ENCODE results near the gene RAB3GAP1. TPM values are rescaled to one million over a fixed set of nuclear protein-coding genes. Genes with fewer than 3 reads are reported as not detected.

Gene RAB3GAP1
- total and polyA plus RNA-seq, 2 of the 4 experiments (the other 2 are of a cell fraction), result 21.2 to 65.8 TPM

DNA sequence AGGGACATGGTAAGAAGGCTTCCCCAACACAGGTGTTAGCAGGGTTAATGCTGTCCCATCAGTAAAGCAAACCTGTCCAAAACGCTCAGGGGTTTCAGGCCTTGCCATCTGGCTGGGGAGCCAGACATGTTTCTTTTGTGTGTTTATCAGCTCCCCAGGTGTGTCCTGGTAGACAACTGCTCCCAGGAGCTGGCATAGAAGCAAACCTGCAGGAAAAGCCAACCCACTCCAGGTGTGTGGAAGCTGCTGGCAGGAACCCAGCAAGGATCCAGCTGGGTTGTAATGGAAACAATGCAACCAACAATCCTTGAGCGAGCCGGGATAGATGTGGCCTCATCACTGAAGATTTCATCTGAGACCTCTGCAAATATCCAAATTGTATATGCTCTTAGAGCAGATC is 123.1 kb downstream of the RAB3GAP1 start:
- Histone ChIP-seq H3K9me3 (ENCODE audit: control insufficient read depth, insufficient read depth, low read length) (peaks cover 2% of the 10 kb centered on the region; the same call in 1 of the 2 replicates), H3K56ac (ENCODE audit: extremely low read depth, insufficient read depth, low read length) (no peak overlapping the region), H3K79me1 (ENCODE audit: low read depth in 1 of 2, low read length in 2 of 2) (0 out of 4 replicates have a peak, but pooled peaks cover 0 to 4% of the 10 kb centered on the region in 2 experiments), H3K18ac (ENCODE audit: low read depth, low read length) (no peak overlapping the region), H3K4me1 (ENCODE audit: control insufficient read depth, insufficient read depth, low read length) (no peaks in the 10 kb centered on the region), H3K23ac (ENCODE audit: low read depth, low read length) (no peak overlapping the region), H3K9me1 (ENCODE audit: insufficient read depth, low read length) (no peaks in the 10 kb centered on the region; the same call in 1 of the 2 replicates), H4K8ac (ENCODE audit: low read depth in 2 of 2, low read length in 2 of 2) (no peak overlapping the region), H3K4me3 (ENCODE audit: insufficient read depth, low read depth, low read length) (no peak overlapping the region), H2AFZ (replicated peaks; ENCODE audit: low read length, poor library complexity) (no peak overlapping the region), H3K14ac (replicated peaks; ENCODE audit: low read depth, low read length) (no peak overlapping the region), H3K36me3 (ENCODE audit: control insufficient read depth, insufficient read depth, low read length) (peaks cover 20% of the 10 kb centered on the region), H3K27me3 (ENCODE audit: control insufficient read depth, insufficient read depth, low read length) (no peaks in the 10 kb centered on the region), H4K91ac (ENCODE audit: insufficient read depth, low read depth, low read length) (no peak overlapping the region), H3K9ac (ENCODE audit: low read depth, low read length) (no peak overlapping the region), H2BK120ac (ENCODE audit: low read depth, low read length) (no peak overlapping the region), H2BK20ac (ENCODE audit: low read depth, low read length) (no peak overlapping the region), H2BK15ac (ENCODE audit: low read depth, low read length) (no peak overlapping the region), H3K4ac (ENCODE audit: low read depth, low read length) (no peak overlapping the region), H3K4me2 (ENCODE audit: low read depth, low read length) (no peak overlapping the region), H2BK5ac (ENCODE audit: low read depth, low read length, poor library complexity, severe bottlenecking) (no peak overlapping the region), H2AK9ac (replicated peaks; ENCODE audit: low read depth, low read length, poor library complexity) (no peak overlapping the region), H3K27ac (ENCODE audit: insufficient read depth, low read length) (no peak overlapping the region), H4K20me1 (ENCODE audit: insufficient read depth, low read length) (no peaks in the 10 kb centered on the region), H2AK5ac (ENCODE audit: low read depth, low read length) (no peak overlapping the region), H4K5ac (ENCODE audit: low read depth, low read length) (no peak overlapping the region)
- DNase-seq (no peak), ATAC-seq (ENCODE audit: low read depth) (no peak)
- in situ Hi-C loops (cut with MboI; ENCODE audit: low sequenced_read_pairs), result no loop called here
- CTCF ChIA-PET, result no interaction called here
- no TSS peak for BruUV-seq (replicated peaks)
- no peak for TF ChIP-seq MXI1 (IDR thresholded peaks at IDR 0.05; ENCODE audit: borderline replicate concordance, low read depth, low read length)
- no peak for TF ChIP-seq SMC3 (IDR thresholded peaks at IDR 0.05; ENCODE audit: low read depth, low read length)
- TF ChIP-seq NFE2L2 (IDR thresholded peaks at IDR 0.05; ENCODE audit: low read depth, low read length), result no peak
- no peak for TF ChIP-seq RFX5 (IDR thresholded peaks at IDR 0.05; ENCODE audit: low read depth, low read length)
- TF ChIP-seq FOS (IDR thresholded peaks at IDR 0.05; ENCODE audit: low read depth, low read length), result no peak
- TF ChIP-seq, protein P1, sequence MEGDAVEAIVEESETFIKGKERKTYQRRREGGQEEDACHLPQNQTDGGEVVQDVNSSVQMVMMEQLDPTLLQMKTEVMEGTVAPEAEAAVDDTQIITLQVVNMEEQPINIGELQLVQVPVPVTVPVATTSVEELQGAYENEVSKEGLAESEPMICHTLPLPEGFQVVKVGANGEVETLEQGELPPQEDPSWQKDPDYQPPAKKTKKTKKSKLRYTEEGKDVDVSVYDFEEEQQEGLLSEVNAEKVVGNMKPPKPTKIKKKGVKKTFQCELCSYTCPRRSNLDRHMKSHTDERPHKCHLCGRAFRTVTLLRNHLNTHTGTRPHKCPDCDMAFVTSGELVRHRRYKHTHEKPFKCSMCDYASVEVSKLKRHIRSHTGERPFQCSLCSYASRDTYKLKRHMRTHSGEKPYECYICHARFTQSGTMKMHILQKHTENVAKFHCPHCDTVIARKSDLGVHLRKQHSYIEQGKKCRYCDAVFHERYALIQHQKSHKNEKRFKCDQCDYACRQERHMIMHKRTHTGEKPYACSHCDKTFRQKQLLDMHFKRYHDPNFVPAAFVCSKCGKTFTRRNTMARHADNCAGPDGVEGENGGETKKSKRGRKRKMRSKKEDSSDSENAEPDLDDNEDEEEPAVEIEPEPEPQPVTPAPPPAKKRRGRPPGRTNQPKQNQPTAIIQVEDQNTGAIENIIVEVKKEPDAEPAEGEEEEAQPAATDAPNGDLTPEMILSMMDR (conservative IDR thresholded peaks at IDR 0.05; ENCODE audit: low read depth, low read length), result no peak
- TF ChIP-seq BHLHE40 (IDR thresholded peaks at IDR 0.05; ENCODE audit: low read depth, low read length), result no peak
- no peak for TF ChIP-seq MAZ (IDR thresholded peaks at IDR 0.05; ENCODE audit: borderline replicate concordance, low read depth, low read length)
- intact Hi-C loops (cut with micrococcal nuclease), result no loop called here
- POLR2A ChIA-PET (ENCODE audit: unreplicated experiment), result interaction anchor here (0.6 kb wide), 1 partner anchor 27 kb away, joined by 3 read pairs; no protein-coding TSS in a partner anchor
- WGBS, 2 experiments (ENCODE audit: extremely low coverage in 2 of 2, insufficient read length in 1 of 2), result no CpG with 5 or more reads among the region's 3 CpGs
- dilution Hi-C loops (cut with HindIII; ENCODE audit: low sequenced_read_pairs, unreplicated experiment), result no loop called here
